Upper lobe of left lung (tissue), 6 donors: Measurements from ENCODE around the gene CBFA2T3. TPM values are rescaled to one million over a fixed set of nuclear protein-coding genes. Genes with fewer than 3 reads are reported as not detected.

Experiments used
- ATAC-seq, 2 donors: fragments of 200-7000 bp; cut with Tn5 transposase; one replicate each; pipeline ENCODE4 v1.9.1; 2022; ENCODE audit warnings: mild to moderate bottlenecking in 2 of 2, moderate library complexity in 2 of 2; ENCODE audit not compliant: low FRiP score in 2 of 2
- DNase-seq, 2 donors: peaks; one replicate each; pipeline ENCODE4 v3.0.0-alpha.2; 2019 to 2020
- H3K27ac ChIP-seq, 4 donors: fragments of 200-600 bp; sonication (generic); one replicate each; pipeline ENCODE4 v1.5.1; 2016 to 2019
- H3K27me3 ChIP-seq, 4 donors: fragments of 200-600 bp; sonication (generic); one replicate each; pipeline ENCODE4 v1.5.1; 2017 to 2019
- H3K36me3 ChIP-seq, 4 donors: fragments of 200-600 bp; sonication (generic); one replicate each; pipeline ENCODE4 v1.5.1; 2016 to 2019
- H3K4me1 ChIP-seq, 4 donors: fragments of 200-600 bp; sonication (generic); one replicate each; pipeline ENCODE4 v1.5.1; 2018 to 2019
- H3K4me3 ChIP-seq, 4 donors: fragments of 200-600 bp; sonication (generic); one replicate each; pipeline ENCODE4 v1.5.1; 2017 to 2019; ENCODE audit warnings: mild to moderate bottlenecking in 2 of 4, moderate library complexity in 1 of 4
- H3K9me3 ChIP-seq, 4 donors: fragments of 200-600 bp; sonication (generic); one replicate each; pipeline ENCODE4 v1.5.1; 2018 to 2019
- EP300 ChIP-seq, 4 donors: sonication (generic); formaldehyde crosslinking; IDR thresholded peaks; one replicate each; pipeline ENCODE4 v1.5.1; 2017; ENCODE audit warnings: antibody characterized with exemption in 4 of 4, control low read depth in 2 of 4
- POLR2A ChIP-seq, 4 donors: fragments of 450-650 bp; IDR thresholded peaks; one replicate each; pipeline ENCODE4 v1.5.1; 2016 to 2017; ENCODE audit warnings: antibody characterized with exemption in 4 of 4, mild to moderate bottlenecking in 2 of 4
- POLR2AphosphoS5 ChIP-seq, 2 donors: sonication (generic); formaldehyde crosslinking; IDR thresholded peaks; one replicate each; pipeline ENCODE4 v1.5.1; 2017; ENCODE audit warnings: antibody characterized with exemption in 2 of 2
- WGBS, 2 donors: methylation state at CpG; one replicate each; pipeline ENCODE4 v1.1.5; 2017 to 2018; 5-methylcytosine and 5-hydroxymethylcytosine counted together
- total RNA-seq, 6 donors: library from RNA; depleted of rRNA in 4 of 6; stranded (reverse); fragments of >200 nt in 4 of 6; gene quantifications; one replicate each; pipeline versions ENCODE4 v1.1.0 to v1.2.1, GENCODE V29; 2016 to 2021
- TF ChIP-seq, protein P1 (sequence below), 6 experiments: fragments of 450-650 bp in 4 of 6; fragments of 200-600 bp in 2 of 6; sonication (generic) in 2 of 6; IDR thresholded peaks; one replicate each; pipeline ENCODE4 v1.5.1; 2016 to 2019; ENCODE audit warnings: antibody characterized with exemption in 6 of 6
- donor health status: DM: no; HTN: no; CAD: no; lungs with moderate emphysema.
- donor health status: DM: no; HTN: yes; CAD: no; lungs with severe emphysema.

The CBFA2T3 gene
- total RNA-seq, 6 donors from 2014 or later, result 2.7 to 33.5 (median 15.2) TPM

DNA sequence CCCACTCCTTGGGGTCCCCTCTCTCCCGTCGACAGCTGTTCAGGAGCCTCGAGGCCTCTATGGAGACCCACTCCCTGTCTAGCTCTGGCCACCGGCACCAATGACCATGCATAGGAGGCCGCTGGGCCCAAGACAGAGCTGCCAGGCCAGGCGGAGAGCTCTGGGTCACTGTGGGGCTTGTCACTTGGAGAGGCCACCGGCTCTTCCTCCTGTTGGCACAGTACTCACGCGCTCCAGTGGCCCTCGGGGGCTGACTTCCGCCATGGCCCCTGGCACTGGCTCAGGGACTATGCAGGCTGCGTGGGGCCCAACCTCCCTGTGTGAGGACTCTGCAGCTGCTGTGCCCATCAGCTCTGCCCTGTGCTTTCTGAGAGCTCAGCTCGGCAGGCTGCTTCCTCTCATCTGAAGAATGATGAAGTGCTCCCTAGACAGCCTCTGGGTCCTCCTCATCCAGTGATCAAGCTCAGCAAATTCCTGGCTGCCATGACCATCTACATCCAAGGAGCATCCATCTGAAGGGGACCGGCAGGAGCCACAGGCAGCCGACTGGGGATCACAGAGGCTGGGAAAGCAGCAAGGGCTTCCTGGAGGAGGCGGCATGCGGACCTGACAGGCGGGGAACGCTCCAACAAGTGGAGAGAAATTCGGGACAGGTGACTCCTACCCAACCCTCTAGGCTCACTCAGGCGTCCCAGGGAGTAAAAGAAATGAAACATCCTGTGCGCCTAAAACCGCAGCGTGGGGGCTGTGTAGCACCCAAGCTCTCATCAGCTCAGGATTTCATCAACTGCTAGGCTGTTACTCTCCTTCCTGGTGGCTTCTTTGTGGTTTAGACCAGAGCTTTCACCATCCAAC is 137.0 kb downstream of the CBFA2T3 start:
- WGBS, 2 donors, result 78 to 91% methylated on average over 18 to 23 of the region's 24 CpGs
- Histone ChIP-seq H3K4me3 (no peak overlapping the region), H3K4me1 (no peaks in the 10 kb centered on the region), H3K9me3 (no peaks in the 10 kb centered on the region), H3K27ac (peak overlapping the region in 1 of 4 donors; percentile 23), H3K27me3 (no peaks in the 10 kb centered on the region), H3K36me3 (peaks cover 0 to 67% (median 46%) of the 10 kb centered on the region in 4 donors)
- DNase-seq (peak in 1 of 2 donors; percentile 52), ATAC-seq (no peak)
- TF ChIP-seq, protein P1, sequence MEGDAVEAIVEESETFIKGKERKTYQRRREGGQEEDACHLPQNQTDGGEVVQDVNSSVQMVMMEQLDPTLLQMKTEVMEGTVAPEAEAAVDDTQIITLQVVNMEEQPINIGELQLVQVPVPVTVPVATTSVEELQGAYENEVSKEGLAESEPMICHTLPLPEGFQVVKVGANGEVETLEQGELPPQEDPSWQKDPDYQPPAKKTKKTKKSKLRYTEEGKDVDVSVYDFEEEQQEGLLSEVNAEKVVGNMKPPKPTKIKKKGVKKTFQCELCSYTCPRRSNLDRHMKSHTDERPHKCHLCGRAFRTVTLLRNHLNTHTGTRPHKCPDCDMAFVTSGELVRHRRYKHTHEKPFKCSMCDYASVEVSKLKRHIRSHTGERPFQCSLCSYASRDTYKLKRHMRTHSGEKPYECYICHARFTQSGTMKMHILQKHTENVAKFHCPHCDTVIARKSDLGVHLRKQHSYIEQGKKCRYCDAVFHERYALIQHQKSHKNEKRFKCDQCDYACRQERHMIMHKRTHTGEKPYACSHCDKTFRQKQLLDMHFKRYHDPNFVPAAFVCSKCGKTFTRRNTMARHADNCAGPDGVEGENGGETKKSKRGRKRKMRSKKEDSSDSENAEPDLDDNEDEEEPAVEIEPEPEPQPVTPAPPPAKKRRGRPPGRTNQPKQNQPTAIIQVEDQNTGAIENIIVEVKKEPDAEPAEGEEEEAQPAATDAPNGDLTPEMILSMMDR (IDR thresholded peaks at IDR 0.05), result no peak
- TF ChIP-seq POLR2A (IDR thresholded peaks at IDR 0.05) (no peak), EP300 (IDR thresholded peaks at IDR 0.05) (no peak), POLR2AphosphoS5 (IDR thresholded peaks at IDR 0.05) (no peak)

- ATAC-seq (no peak), DNase-seq (peak in 1 of 2 donors; percentile 69)
- H3K4me1 ChIP-seq, result no peaks in the 10 kb centered on the region
- H3K27ac ChIP-seq, result no peak overlapping the region
- peaks cover 0 to 75% (median 51%) of the 10 kb centered on the region in 4 donors for H3K36me3 ChIP-seq
- TF ChIP-seq, protein P1 (IDR thresholded peaks at IDR 0.05), result no peak
- TF ChIP-seq POLR2AphosphoS5 (IDR thresholded peaks at IDR 0.05), result no peak
- TF ChIP-seq POLR2A (IDR thresholded peaks at IDR 0.05), result no peak
- no peak for TF ChIP-seq EP300 (IDR thresholded peaks at IDR 0.05)
- 87 to 97% methylated on average over 5 to 39 of the region's 39 CpGs for WGBS, 2 donors
- H3K9me3 ChIP-seq, result no peaks in the 10 kb centered on the region
- H3K4me3 ChIP-seq, result no peak overlapping the region
- H3K27me3 ChIP-seq, result no peaks in the 10 kb centered on the region
Observed at GRCh38 chr16:88839026-88839529, 137.9 kb downstream of the CBFA2T3 start.

GRCh38 chr16:88838566-88838965 is 138.4 kb downstream of the CBFA2T3 start:
- TF ChIP-seq POLR2A (IDR thresholded peaks at IDR 0.05) (no peak), EP300 (IDR thresholded peaks at IDR 0.05) (no peak), POLR2AphosphoS5 (IDR thresholded peaks at IDR 0.05) (no peak)
- TF ChIP-seq, protein P1 (IDR thresholded peaks at IDR 0.05), result no peak
- no peak overlapping the region for H3K27ac ChIP-seq
- H3K9me3 ChIP-seq, result no peaks in the 10 kb centered on the region
- H3K36me3 ChIP-seq, result peaks cover 0 to 74% (median 50%) of the 10 kb centered on the region in 4 donors
- ATAC-seq, result no peak
- no peak overlapping the region for H3K4me3 ChIP-seq
- H3K4me1 ChIP-seq, result no peaks in the 10 kb centered on the region
- 90 to 91% methylated on average over 7 to 19 of the region's 19 CpGs for WGBS, 2 donors
- no peaks in the 10 kb centered on the region for H3K27me3 ChIP-seq
- DNase-seq, result peak in 1 of 2 donors; percentile 41

DNA sequence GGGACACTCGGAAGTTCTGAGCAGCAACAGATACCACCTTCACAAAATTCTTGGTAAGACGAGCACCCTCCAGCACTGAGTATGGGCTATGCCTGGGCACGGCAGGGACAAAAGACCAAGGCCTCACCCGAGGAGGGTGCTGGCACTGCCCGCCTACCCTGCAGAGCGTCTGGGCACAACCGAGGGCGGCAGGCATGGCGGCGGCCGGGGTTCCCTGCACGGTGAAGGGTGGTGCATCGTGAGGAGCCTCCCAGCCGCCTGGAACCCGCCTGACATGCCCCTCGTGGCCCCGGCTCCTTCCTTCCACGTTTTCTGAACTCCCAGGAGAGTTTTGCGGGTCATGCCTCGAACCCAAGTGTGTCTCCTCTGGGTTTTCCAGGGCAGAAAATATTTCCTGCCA is 139.2 kb downstream of the CBFA2T3 start:
- no peaks in the 10 kb centered on the region for H3K9me3 ChIP-seq
- DNase-seq, result peak in 1 of 2 donors; percentile 66
- no peak for TF ChIP-seq POLR2A (IDR thresholded peaks at IDR 0.05)
- TF ChIP-seq, protein P1 (IDR thresholded peaks at IDR 0.05), result no peak
- no peak for TF ChIP-seq EP300 (IDR thresholded peaks at IDR 0.05)
- no peak for TF ChIP-seq POLR2AphosphoS5 (IDR thresholded peaks at IDR 0.05)
- WGBS, 2 donors, result 94 to 96% methylated on average over 12 to 20 of the region's 20 CpGs
- peaks cover 0 to 66% (median 46%) of the 10 kb centered on the region in 4 donors for H3K36me3 ChIP-seq
- no peaks in the 10 kb centered on the region for H3K4me1 ChIP-seq
- ATAC-seq, result no peak
- no peak overlapping the region for H3K4me3 ChIP-seq
- H3K27ac ChIP-seq, result no peak overlapping the region
- no peaks in the 10 kb centered on the region for H3K27me3 ChIP-seq
